Tongue (tissue), 2 donors: ENCODE results near the gene PHF2. TPM values are rescaled to one million over a fixed set of nuclear protein-coding genes. Genes with fewer than 3 reads are reported as not detected.

Source experiments
- DNase-seq: peaks from one replicate; pipeline ENCODE4 v3.0.0-alpha.2; 2015
- total RNA-seq: library from RNA; depleted of rRNA; stranded (reverse); fragments of >200 nt; gene quantifications from one replicate; pipeline ENCODE4 v1.2.3, GENCODE V29; 2014

Gene PHF2
- total RNA-seq, 1 donor from 2014 or later, result 36.2 TPM

GRCh38 chr9:93587284-93587650 lies 10.9 kb downstream of the PHF2 start:
- no peak for DNase-seq

GRCh38 chr9:93587651-93588347 lies 11.4 kb downstream of the PHF2 start:
- DNase-seq, result no peak

GRCh38 chr9:93588641-93589609 lies 12.5 kb downstream of the PHF2 start:
- no peak for DNase-seq

GRCh38 chr9:93589688-93590087 lies 13.3 kb downstream of the PHF2 start:
- peak; percentile 47 for DNase-seq

DNA sequence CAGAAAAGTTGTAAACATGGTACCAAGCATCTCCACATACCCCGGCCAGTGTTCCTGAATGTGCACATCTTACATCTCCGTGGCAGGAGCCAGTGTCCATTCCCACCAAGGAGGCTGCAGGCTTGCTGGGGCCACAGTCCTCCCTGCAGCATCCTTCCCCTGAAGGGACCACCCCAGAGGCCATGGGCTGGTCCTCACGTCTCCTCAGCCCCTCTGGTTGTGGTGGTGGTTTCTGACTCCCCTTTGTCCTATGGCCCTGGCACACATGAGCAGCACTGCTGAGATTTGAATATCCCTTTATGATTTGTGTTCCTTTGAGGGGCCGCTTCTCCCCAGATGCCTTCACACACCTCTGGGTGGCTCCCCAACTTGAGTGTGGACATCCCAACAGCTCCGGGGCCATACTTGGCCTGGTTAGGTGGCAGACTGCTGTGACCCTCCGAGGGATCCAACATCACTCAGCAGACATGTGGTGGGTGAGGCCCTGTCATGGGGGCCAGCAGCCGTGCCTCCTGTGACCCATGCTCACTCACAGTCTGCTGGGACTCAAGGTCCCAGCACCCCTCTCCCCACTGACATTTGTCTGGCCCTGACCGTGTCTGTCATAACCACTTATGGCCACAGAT lies 14.3 kb downstream of the PHF2 start:
- DNase-seq, result no peak

GRCh38 chr9:93591301-93592007 lies 15.1 kb downstream of the PHF2 start:
- DNase-seq, result no peak

DNA sequence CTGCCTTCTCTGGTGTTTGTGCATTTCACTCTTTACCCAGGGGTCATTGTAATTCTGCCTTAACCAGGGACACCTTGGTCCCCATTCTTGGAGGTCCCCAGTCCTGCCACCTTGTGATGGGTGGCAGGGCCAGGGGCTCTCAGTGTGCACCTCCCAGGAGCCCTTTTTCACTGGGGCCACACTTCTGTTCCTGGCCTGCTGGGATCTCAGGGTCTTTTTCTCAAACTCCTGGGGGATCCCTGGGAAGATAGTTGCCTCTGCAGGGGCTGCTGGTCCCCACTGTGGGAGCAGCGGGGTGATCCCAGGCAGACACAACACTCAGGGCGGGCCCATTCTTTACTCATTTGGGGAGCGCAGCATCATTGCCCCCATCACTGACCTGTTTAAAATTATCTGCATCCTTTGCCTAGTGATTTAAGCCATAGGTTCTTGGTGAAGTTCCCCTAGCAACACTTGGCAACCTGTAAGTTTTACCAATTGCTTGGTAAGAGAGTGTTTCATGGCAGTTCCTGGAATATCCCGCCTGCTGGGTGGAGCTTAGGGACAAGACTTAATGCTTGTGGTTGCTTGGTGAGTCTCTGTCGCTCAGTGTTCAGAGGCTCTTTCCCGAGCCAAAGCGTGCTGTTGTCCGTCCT lies 15.7 kb downstream of the PHF2 start:
- DNase-seq, result no peak

GRCh38 chr9:93592643-93593021 lies 16.2 kb downstream of the PHF2 start:
- no peak for DNase-seq

DNA sequence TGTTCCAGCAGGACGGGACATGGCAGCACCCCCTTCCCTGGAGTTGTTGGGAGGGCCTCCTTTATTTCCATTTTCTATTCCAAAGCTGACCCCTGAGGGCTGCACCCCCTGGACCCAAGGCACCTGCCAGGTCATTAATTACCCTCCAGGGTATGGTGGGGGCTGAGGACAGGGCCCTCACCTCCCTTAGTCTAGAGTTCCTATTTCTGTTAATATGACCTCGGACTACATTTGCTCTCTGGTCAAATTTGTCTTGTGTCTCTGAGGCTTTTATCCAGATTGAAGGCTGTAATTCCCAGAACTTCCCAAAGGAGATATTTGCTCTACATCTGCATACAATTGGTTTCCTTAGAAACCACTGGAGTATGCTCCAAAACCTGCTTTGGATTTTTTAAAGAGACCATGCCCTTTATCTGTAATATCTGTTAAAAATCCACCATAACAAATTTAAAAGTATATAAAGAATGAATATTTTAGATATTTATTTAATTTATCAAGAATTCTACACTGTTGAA lies 16.8 kb downstream of the PHF2 start:
- DNase-seq, result no peak

DNA sequence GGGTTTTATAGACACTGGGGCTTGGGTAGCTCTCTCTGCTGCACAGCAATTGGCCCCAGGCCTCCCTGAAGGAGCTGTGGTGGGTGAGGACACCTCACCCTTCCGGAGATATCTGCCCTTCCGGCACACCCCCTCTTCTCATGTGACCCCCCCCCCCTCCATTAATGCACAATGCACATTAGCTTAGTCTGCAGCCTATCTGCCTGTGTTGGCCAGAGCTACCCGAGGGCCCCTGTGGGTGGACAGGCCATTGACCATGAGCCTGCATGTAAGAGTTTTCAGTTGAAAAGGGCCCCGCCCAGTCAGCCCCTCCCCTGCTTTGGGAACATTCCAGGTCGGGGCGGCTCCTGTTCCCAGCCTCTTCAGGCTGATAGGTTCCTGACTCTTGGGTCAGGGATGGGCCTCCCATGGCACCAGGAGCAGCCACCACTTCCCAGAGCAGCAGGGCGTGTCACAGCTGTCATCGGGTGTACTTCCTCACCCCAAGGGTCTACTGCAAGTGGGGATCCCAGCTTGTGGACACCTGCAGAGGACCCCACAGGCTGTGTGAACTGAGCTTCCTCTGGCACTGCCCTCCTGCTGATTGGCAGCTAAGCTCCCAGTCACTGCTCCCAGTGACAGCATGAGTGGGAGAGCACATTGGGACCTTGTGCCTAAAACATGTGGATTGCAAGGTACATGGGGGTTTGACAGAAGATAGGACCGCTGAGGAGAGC lies 17.8 kb downstream of the PHF2 start:
- no peak for DNase-seq

DNA sequence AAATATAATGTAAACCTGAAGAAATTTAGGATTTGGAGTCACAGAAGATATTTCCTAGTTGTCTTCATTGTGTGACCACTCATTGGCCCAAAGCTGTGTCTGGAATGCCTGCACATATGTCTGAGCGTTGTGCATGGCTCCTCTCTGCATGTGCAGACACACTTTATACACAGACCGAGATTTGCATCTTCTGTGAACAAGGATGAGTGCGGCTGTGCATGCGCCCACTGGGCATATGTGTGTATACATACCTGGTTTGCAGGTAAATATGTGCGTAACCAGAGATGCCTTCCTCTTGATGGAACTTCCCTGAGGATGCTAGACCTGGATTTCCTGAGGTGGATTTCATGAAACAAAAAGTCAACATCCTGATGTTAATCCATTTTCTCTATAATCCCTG lies 19.1 kb downstream of the PHF2 start:
- DNase-seq, result no peak

DNA sequence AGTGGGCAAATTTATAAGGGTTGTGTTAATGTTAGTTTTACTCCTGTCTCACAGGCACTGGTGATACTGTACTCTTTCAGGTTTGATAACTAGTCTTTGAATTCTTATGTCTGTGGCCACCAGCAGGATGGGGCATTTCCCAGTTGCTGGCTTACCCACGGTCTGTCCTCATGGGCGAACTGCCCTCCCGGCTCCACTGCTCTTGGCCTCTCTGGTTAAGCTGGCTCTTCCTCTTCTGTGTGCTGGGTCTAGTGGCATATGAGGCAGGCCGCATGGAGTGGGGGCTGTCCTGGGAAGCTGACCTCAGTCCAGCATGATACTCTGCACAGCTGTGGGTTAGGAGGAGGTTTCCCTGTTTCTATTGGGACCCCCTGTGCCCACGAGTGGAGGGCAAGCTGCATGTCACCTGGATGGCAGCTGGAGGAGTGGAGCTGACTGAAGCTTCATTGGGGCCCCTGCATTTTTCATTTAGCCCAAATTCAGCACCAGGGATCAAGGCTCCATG lies 19.5 kb downstream of the PHF2 start:
- no peak for DNase-seq

DNA sequence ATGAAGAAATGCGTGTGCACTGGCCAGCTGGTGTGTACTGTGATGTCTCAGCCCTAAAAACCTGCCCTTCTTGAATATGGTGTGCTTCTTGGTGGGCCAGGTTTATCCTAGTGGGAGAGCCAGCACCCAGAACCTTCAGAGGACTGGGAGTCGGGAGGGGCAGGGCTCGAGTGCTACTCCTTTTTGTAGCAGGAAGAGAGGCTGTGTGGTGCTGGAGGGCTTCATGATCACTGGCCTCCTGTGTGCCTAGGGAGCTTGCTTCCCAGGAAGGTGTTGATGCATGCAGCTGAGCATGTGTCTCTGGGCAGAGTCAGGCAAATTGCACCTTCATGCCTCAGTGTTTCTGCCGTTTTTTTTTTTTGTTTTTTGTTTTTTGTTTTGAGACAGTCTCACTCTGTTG lies 20.0 kb downstream of the PHF2 start:
- DNase-seq, result no peak

DNA sequence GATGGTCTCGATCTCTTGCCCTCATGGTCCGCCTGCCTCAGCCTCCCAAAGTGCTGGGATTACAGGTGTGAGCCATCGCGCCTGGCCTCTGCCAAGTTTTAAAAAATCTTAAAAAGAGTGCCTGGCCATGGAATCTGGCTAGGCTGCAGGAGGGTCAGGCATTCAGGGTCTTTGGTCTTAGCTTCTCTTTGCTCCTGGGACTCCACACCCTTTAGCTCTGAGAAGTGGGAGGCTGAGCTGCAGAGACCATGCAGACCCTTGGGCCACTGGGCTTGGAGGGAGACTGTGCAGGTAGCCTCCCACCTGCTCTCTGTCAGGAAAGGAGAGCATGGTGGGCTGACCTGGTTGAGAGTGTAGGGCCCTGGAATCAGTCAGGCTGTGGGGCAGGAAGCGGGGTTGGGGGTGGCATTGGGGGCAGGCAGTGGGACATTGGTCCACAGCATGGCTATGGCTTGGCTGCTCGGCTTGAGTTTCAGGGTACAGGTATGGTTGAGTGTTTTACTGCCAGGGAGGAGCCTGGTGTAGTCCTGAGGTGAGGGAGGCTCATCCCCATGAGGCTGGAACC lies 20.8 kb downstream of the PHF2 start:
- DNase-seq, result no peak

GRCh38 chr9:93597871-93598646 lies 21.7 kb downstream of the PHF2 start:
- DNase-seq, result no peak

- no peak for DNase-seq
Measured at GRCh38 chr9:93598647-93599241, 22.4 kb downstream of the PHF2 start.

DNA sequence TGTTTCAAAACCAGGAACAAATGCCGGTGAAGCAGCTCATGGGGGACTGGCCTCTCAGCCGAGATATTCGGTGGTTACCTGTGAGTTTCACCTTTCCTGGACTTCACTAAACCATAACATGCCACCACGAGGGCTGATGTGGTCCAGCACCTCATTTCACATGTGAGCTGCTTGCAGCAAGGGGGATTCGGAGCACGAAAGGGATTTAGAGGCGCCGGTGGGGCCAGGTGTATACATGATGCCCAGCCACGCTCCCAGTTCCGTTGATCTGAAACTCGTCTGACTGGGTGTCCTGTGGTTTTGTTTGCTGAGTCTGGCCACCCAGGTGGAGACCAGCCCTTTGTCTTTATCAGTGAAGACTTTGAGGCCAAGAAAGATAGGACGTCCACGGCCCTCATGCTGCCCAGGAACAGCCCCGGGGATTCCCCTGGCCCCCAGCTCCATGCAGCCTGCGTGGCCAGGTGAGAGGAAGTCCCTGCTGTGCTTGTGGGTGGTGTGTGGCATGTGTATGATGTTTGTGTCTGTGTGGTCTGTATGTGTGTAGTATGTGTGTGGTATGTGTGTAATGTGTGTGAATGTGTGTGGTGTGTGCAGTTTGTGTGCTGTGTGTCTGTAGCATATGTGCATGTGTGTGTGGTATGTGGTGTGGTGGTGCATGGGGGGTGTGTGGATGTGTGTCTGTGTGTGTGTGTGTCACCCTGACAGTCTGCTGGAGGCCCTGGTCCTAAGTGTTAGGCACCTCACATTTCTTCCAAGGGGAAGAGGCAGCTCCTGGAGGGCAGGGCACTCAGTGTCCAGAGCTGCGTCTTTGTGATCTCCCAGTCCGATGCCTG lies 23.4 kb downstream of the PHF2 start:
- no peak for DNase-seq

DNA sequence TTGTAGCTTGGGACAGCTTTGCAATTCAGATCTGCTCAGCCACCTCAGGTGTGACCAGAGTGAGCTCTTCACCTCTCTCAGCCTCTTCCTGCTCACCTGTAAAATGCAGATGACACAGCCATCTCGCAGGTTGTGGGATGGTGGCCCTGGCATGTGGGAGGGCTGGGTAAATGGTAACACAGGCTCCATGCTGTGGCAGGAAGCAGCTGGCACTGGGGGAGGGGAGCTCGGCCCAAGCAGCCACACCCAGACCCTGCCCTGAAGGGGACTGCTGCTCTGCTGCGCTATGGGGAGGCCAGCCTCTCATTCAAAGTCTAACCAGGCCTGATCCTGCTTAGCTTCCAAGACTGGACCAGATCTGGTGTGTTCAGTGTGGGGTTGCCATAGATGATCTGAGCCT lies 24.1 kb downstream of the PHF2 start:
- DNase-seq, result peak; percentile 78
